CD14-positive monocyte (primary cell): ENCODE data around the gene SLC35F3. TPM values are rescaled to one million over a fixed set of nuclear protein-coding genes. Genes with fewer than 3 reads are reported as not detected.

Source experiments
- DNase-seq, 3 donors: peaks; one replicate each; pipeline ENCODE4 v3.0.0-alpha.2; 2011 to 2022
- H2AFZ ChIP-seq: 2 replicates; pipeline ENCODE4 v1.6.0; 2012; ENCODE audit warnings: mild to moderate bottlenecking, low read depth, low read length, inconsistent platforms; ENCODE audit not compliant: insufficient read depth, poor library complexity, severe bottlenecking
- H3K27ac ChIP-seq, 2 donors: 1 replicate in 1 of 2; 2 replicates in 1 of 2; pipeline ENCODE4 v1.5.1; 2012 to 2013; ENCODE audit warnings: low read length in 2 of 2, control low read depth in 1 of 2, inconsistent platforms in 1 of 2, low read depth in 1 of 2, mild to moderate bottlenecking in 1 of 2
- H3K27me3 ChIP-seq, 2 donors: one replicate each; pipeline versions ENCODE4 v1.6.0 to v1.6.1; 2011 to 2013; ENCODE audit warnings: low read length in 2 of 2; ENCODE audit not compliant: control insufficient read depth in 2 of 2, insufficient read depth in 2 of 2
- H3K36me3 ChIP-seq, 2 donors: replicated peaks in 1 of 2; 1 replicate in 1 of 2; 2 replicates in 1 of 2; pipeline versions ENCODE4 v1.5.1 to v1.6.1; 2012 to 2013; ENCODE audit warnings: low read length in 2 of 2, control low read depth in 1 of 2, inconsistent platforms in 1 of 2, mild to moderate bottlenecking in 1 of 2; ENCODE audit not compliant: insufficient read depth in 2 of 2, control insufficient read depth in 1 of 2
- H3K4me1 ChIP-seq, 2 donors: 1 replicate in 1 of 2; 2 replicates in 1 of 2; pipeline versions ENCODE4 v1.5.1 to v1.6.1; 2012 to 2013; ENCODE audit warnings: low read length in 2 of 2, control low read depth in 1 of 2, inconsistent platforms in 1 of 2, mild to moderate bottlenecking in 1 of 2, moderate library complexity in 1 of 2; ENCODE audit not compliant: insufficient read depth in 2 of 2, control insufficient read depth in 1 of 2
- H3K4me2 ChIP-seq: replicated peaks from 2 replicates; pipeline ENCODE3; 2012; ENCODE audit warnings: low read length, moderate library complexity, mild to moderate bottlenecking; ENCODE audit not compliant: poor library complexity, severe bottlenecking; ENCODE audit errors: extremely low read depth
- H3K4me3 ChIP-seq, 3 experiments: fragments of 200-600 bp in 1 of 3; sonication (generic) in 1 of 3; replicated peaks in 1 of 3; 1 replicate in 2 of 3; 2 replicates in 1 of 3; pipeline ENCODE4 v1.5.1; 2011 to 2013; ENCODE audit warnings: low read length in 3 of 3, mild to moderate bottlenecking in 3 of 3, control low read depth in 2 of 3, low read depth in 2 of 3, inconsistent platforms in 1 of 3, moderate library complexity in 1 of 3
- H3K79me2 ChIP-seq: 2 replicates; pipeline ENCODE4 v1.6.0; 2012; ENCODE audit warnings: mild to moderate bottlenecking, control low read depth, inconsistent platforms, low read length, moderate library complexity; ENCODE audit not compliant: insufficient read depth
- H3K9ac ChIP-seq: 2 replicates; pipeline ENCODE4 v1.6.0; 2017; ENCODE audit warnings: low read length, mild to moderate bottlenecking; ENCODE audit not compliant: insufficient read depth, poor library complexity, severe bottlenecking
- H3K9me3 ChIP-seq, 2 donors: replicated peaks in 1 of 2; 1 replicate in 1 of 2; 2 replicates in 1 of 2; pipeline versions ENCODE4 v1.5.1 to v1.6.1; 2012 to 2013; ENCODE audit warnings: low read length in 2 of 2, control low read depth in 1 of 2; ENCODE audit not compliant: control insufficient read depth in 1 of 2, insufficient read depth in 1 of 2
- H4K20me1 ChIP-seq: 2 replicates; pipeline ENCODE4 v1.6.0; 2012; ENCODE audit warnings: mild to moderate bottlenecking, low read length, control low read depth, moderate library complexity; ENCODE audit not compliant: insufficient read depth
- H3K27ac Mint-ChIP-seq, 7 donors: one replicate each; pipeline ENCODE4 v1.8.0; 2020; ENCODE audit warnings: mild to moderate bottlenecking in 7 of 7, mixed read lengths in 7 of 7, moderate library complexity in 6 of 7, inconsistent platforms in 2 of 7
- H3K27me3 Mint-ChIP-seq, 3 donors: one replicate each; pipeline ENCODE4 v1.8.0; 2021 to 2022; ENCODE audit warnings: low read depth in 3 of 3, mild to moderate bottlenecking in 3 of 3, mixed read lengths in 3 of 3, moderate library complexity in 3 of 3, inconsistent platforms in 1 of 3
- H3K36me3 Mint-ChIP-seq, 2 donors: one replicate each; pipeline ENCODE4 v1.8.0; 2020; ENCODE audit warnings: mixed read lengths in 2 of 2, inconsistent platforms in 1 of 2, mild to moderate bottlenecking in 1 of 2
- H3K4me1 Mint-ChIP-seq: one replicate; pipeline ENCODE4 v1.8.0; 2020; ENCODE audit warnings: mild to moderate bottlenecking, mixed read lengths
- H3K4me3 Mint-ChIP-seq, 2 donors: one replicate each; pipeline ENCODE4 v1.8.0; 2020; ENCODE audit warnings: mild to moderate bottlenecking in 2 of 2, mixed read lengths in 2 of 2, moderate library complexity in 1 of 2
- H3K9me3 Mint-ChIP-seq, 7 donors: one replicate each; pipeline ENCODE4 v1.8.0; 2020 to 2022; ENCODE audit warnings: mixed read lengths in 7 of 7, mild to moderate bottlenecking in 6 of 7, moderate library complexity in 6 of 7, inconsistent platforms in 2 of 7
- CTCF ChIP-seq: fragments of 200-600 bp; IDR thresholded peaks from one replicate; pipeline ENCODE4 v1.8.0; 2022; ENCODE audit warnings: antibody characterized with exemption, mild to moderate bottlenecking
- WGBS: methylation state at CpG from one replicate; pipeline ENCODE4 v1.1.5; 2013; ENCODE audit warnings: missing lambda C conversion rate; ENCODE audit not compliant: insufficient coverage; 5-methylcytosine and 5-hydroxymethylcytosine counted together
- intact Hi-C, 2 donors: fragments of 100-400 bp; cut with micrococcal nuclease; formaldehyde crosslinking; loops; one replicate each; pipeline versions ENCODE4 v1.15.0 to v1.15.1; 2023
- polyA plus RNA-seq, 3 donors: library from polyadenylated mRNA; depleted of rRNA in 1 of 3; unstranded in 2 of 3; stranded (reverse) in 1 of 3; fragments of 300-500 nt in 2 of 3; fragments of >200 nt in 1 of 3; fragmentation: Illumina TruSeq in 2 of 3; gene quantifications; 1 replicate in 2 of 3; 2 replicates in 1 of 3; pipeline ENCODE4 v1.2.3, GENCODE V29; 2012 to 2021

Gene SLC35F3
- polyA plus RNA-seq, 3 donors, result 0.17 to 0.78 TPM; not detected in 1

GRCh38 chr1:234144901-234145300 lies 240.4 kb downstream of the SLC35F3 start:
- Mint-ChIP-seq H3K27ac (no peak overlapping the region), H3K4me1 (no peaks in the 10 kb centered on the region), H3K27me3 (peaks cover 8 to 12% (median 10%) of the 10 kb centered on the region in 3 donors), H3K36me3 (no peaks in the 10 kb centered on the region), H3K9me3 (peaks cover 1 to 8% (median 2%) of the 10 kb centered on the region in 7 donors), H3K4me3 (no peak overlapping the region)
- Histone ChIP-seq H3K9me3 (no peaks in the 10 kb centered on the region), H3K36me3 (no peaks in the 10 kb centered on the region), H2AFZ (no peak overlapping the region), H3K4me3 (no peak overlapping the region), H3K79me2 (no peaks in the 10 kb centered on the region), H3K9ac (no peak overlapping the region), H3K27ac (no peak overlapping the region), H4K20me1 (no peaks in the 10 kb centered on the region), H3K4me1 (no peaks in the 10 kb centered on the region), H3K27me3 (no peaks in the 10 kb centered on the region), H3K4me2 (no peak overlapping the region)
- intact Hi-C loops, result no loop called here
- DNase-seq, result no peak
- TF ChIP-seq CTCF, result no peak
- no CpG with 5 or more reads among the region's 4 CpGs for WGBS

GRCh38 chr1:234148350-234148749 lies 243.9 kb downstream of the SLC35F3 start:
- Histone ChIP-seq H3K27ac (no peak overlapping the region), H3K27me3 (no peaks in the 10 kb centered on the region), H3K9me3 (no peaks in the 10 kb centered on the region), H3K36me3 (no peaks in the 10 kb centered on the region), H3K9ac (no peak overlapping the region), H3K4me3 (no peak overlapping the region), H4K20me1 (no peaks in the 10 kb centered on the region), H3K4me1 (no peaks in the 10 kb centered on the region), H3K4me2 (no peak overlapping the region), H2AFZ (no peak overlapping the region), H3K79me2 (no peaks in the 10 kb centered on the region)
- TF ChIP-seq CTCF, result no peak
- no peaks in the 10 kb centered on the region for H3K36me3 Mint-ChIP-seq
- H3K4me3 Mint-ChIP-seq, result no peak overlapping the region
- intact Hi-C loops, result no loop called here
- 86% methylated on average over 1 of the region's 3 CpGs for WGBS
- H3K9me3 Mint-ChIP-seq, result peaks cover 1 to 10% (median 2%) of the 10 kb centered on the region in 7 donors
- no peak for DNase-seq
- peaks cover 6 to 11% (median 10%) of the 10 kb centered on the region in 3 donors for H3K27me3 Mint-ChIP-seq
- H3K27ac Mint-ChIP-seq, result no peak overlapping the region
- no peaks in the 10 kb centered on the region for H3K4me1 Mint-ChIP-seq
